Spleen (tissue), 7 donors: Measurements from ENCODE around the gene IMMP2L.

Source experiments
- CTCF ChIP-seq, 11 experiments: fragments of 200-600 bp in 7 of 11; fragments of 450-650 bp in 4 of 11; sonication (generic) in 4 of 11; IDR thresholded peaks in 8 of 11; conservative IDR thresholded peaks in 3 of 11; 1 replicate in 7 of 11; 2 replicates in 4 of 11; pipeline versions ENCODE4 v1.4.0 to v1.8.0; 2016 to 2021; ENCODE audit warnings: antibody characterized with exemption in 11 of 11, inconsistent platforms in 4 of 11, mild to moderate bottlenecking in 1 of 11
- POLR2AphosphoS5 ChIP-seq, 3 donors: sonication (generic); formaldehyde crosslinking; IDR thresholded peaks; one replicate each; pipeline ENCODE4 v1.5.1; 2017; ENCODE audit warnings: antibody characterized with exemption in 3 of 3
- donor health status: DM: no; HTN: no; CAD: no; lungs with moderate emphysema.
- donor health status: DM: no; HTN: no; CAD: no.
- donor health status: DM: no; HTN: no; CAD: no.

- TF ChIP-seq CTCF (IDR thresholded peaks at IDR 0.05 in 8 of 11, conservative IDR thresholded peaks at IDR 0.05 in 3 of 11) (no peak), POLR2AphosphoS5 (IDR thresholded peaks at IDR 0.05) (no peak)
Observed at GRCh38 chr7:111027396-111027795, 534.9 kb downstream of the IMMP2L start.
